Mononuclear cell (primary cell): ENCODE data around the gene CDKAL1. TPM values are rescaled to one million over a fixed set of nuclear protein-coding genes. Genes with fewer than 3 reads are reported as not detected.
"Not testable (repeated sequence)": the region's sequence is repeated elsewhere in the genome, so short reads cannot be mapped to it uniquely, and the experiment has no call there.

Source experiments
- H3K27me3 ChIP-seq: 2 replicates; pipeline ENCODE4 v1.6.0; 2011; ENCODE audit warnings: low read length, control low read depth; ENCODE audit not compliant: insufficient read depth
- H3K4me1 ChIP-seq: 2 replicates; pipeline ENCODE4 v1.5.1; 2011; ENCODE audit warnings: mild to moderate bottlenecking, low read length, control low read depth; ENCODE audit not compliant: insufficient read depth
- H3K4me3 ChIP-seq: 2 replicates; pipeline ENCODE4 v1.5.1; 2011; ENCODE audit warnings: mild to moderate bottlenecking, low read length, moderate library complexity
- H3K9me3 ChIP-seq: 2 replicates; pipeline ENCODE4 v1.5.1; 2011; ENCODE audit warnings: low read depth, mild to moderate bottlenecking, control low read depth, low read length
- total RNA-seq: library from RNA; depleted of rRNA; stranded (reverse); fragments of >200 nt; gene quantifications from one replicate; pipeline ENCODE4 v1.2.3, GENCODE V29; 2012

CDKAL1 gene
- total RNA-seq, 1 donor, result 26.6 TPM

DNA sequence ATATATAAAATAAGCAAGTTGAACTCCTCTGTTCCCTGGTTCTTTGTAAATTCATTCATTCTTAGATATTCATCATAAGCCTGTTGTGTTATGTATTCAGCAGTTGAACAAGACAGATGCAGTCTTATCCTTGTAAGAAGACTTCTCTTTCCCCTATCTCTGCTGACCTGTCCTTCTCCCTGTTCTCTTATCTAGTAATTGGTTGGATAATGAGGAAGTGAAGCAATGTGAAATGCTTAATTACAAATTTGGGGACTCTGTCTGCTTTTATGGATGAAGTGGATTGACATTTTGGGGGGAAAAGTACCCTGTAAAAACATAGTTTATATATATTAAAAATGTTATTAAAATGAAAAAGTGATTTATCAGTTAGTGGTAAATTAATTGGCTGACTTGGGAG lies 37.0 kb downstream of the CDKAL1 start:
- Histone ChIP-seq H3K27me3 (no peaks in the 10 kb centered on the region), H3K4me3 (no peak overlapping the region), H3K9me3 (no peaks in the 10 kb centered on the region), H3K4me1 (no peaks in the 10 kb centered on the region)

- Histone ChIP-seq H3K4me1 (no peaks in the 10 kb centered on the region), H3K4me3 (no peak overlapping the region), H3K9me3 (no peaks in the 10 kb centered on the region), H3K27me3 (no peaks in the 10 kb centered on the region)
Observed at GRCh38 chr6:20572288-20572687, 38.0 kb downstream of the CDKAL1 start.

DNA sequence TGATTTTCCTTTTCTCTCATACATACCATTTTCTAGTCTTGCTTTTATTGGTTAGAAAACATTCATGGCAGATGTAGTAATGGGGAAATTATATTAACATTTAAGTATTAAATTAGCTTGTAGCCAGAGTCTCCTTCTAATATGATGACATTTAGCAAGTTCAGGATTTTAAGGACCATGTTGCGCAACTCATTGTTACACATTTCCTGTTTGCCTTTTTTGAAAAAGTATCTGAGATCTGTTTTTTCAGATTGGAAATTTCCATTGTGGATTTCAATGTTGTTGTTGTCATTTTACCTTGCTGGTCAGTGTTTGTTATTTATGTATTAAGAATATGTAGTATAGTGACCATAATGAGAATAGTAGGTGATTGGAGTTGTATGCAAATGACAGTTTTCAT lies 38.7 kb downstream of the CDKAL1 start:
- Histone ChIP-seq H3K9me3 (no peaks in the 10 kb centered on the region), H3K27me3 (no peaks in the 10 kb centered on the region), H3K4me3 (no peak overlapping the region), H3K4me1 (no peaks in the 10 kb centered on the region)

- H3K4me1 ChIP-seq, result no peaks in the 10 kb centered on the region
- H3K4me3 ChIP-seq, result no peak overlapping the region
- no peaks in the 10 kb centered on the region for H3K9me3 ChIP-seq
- no peaks in the 10 kb centered on the region for H3K27me3 ChIP-seq
Observed at GRCh38 chr6:20574355-20574754, 40.1 kb downstream of the CDKAL1 start.

DNA sequence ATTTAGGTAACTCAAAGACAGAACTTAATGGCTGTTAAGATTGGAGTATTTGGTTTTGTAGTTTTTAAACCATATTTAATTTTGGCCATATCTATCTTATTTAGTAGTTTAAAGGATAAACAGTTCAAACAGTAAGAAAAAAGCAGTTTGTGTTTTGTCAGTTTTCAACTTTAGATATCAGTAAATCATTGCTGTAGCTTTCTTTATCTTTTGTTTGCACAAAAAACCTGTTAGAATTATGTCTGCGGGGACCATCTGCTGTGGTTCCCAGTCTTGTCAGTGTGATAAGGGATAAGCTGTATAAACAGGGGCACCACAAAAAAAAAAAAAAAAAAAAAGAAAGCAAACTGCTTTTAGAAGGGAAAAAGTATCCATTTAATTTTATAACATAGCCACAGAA lies 40.9 kb downstream of the CDKAL1 start:
- H3K4me1 ChIP-seq, result no peaks in the 10 kb centered on the region
- H3K27me3 ChIP-seq, result no peaks in the 10 kb centered on the region
- no peaks in the 10 kb centered on the region for H3K9me3 ChIP-seq
- no peak overlapping the region for H3K4me3 ChIP-seq

- Histone ChIP-seq H3K4me3 (no peak overlapping the region), H3K9me3 (no peaks in the 10 kb centered on the region), H3K27me3 (no peaks in the 10 kb centered on the region), H3K4me1 (no peaks in the 10 kb centered on the region)
Observed at GRCh38 chr6:20575704-20576451, 41.6 kb downstream of the CDKAL1 start.

DNA sequence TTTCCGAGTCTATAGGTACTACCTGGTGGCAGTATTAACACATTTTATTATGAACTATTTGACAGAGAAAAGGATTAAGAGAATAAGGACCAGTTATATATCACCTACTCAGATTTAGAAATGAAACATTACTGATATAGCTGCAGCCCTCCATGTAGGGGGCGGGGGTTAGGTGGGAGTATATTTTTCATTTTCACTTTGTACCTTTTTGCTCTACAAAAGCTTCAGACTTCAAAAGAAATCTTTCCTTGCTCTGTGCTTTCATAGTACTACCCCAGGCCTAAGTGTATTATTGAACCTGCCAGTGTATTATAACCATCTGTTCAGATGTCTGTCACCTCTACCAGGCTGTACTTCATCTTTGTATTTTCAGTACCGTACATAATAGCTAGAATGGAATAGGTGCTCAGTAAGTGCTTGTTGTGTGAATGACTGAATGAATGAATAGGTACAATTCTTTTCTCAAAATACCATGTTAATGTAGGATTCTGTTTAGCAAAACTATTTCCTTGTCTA lies 43.0 kb downstream of the CDKAL1 start:
- no peaks in the 10 kb centered on the region for H3K9me3 ChIP-seq
- H3K4me3 ChIP-seq, result no peak overlapping the region
- H3K4me1 ChIP-seq, result no peaks in the 10 kb centered on the region
- H3K27me3 ChIP-seq, result no peaks in the 10 kb centered on the region

GRCh38 chr6:20581070-20581469 lies 46.8 kb downstream of the CDKAL1 start:
- H3K9me3 ChIP-seq, result no peaks in the 10 kb centered on the region
- no peaks in the 10 kb centered on the region for H3K27me3 ChIP-seq
- no peak overlapping the region for H3K4me3 ChIP-seq
- H3K4me1 ChIP-seq, result no peaks in the 10 kb centered on the region

DNA sequence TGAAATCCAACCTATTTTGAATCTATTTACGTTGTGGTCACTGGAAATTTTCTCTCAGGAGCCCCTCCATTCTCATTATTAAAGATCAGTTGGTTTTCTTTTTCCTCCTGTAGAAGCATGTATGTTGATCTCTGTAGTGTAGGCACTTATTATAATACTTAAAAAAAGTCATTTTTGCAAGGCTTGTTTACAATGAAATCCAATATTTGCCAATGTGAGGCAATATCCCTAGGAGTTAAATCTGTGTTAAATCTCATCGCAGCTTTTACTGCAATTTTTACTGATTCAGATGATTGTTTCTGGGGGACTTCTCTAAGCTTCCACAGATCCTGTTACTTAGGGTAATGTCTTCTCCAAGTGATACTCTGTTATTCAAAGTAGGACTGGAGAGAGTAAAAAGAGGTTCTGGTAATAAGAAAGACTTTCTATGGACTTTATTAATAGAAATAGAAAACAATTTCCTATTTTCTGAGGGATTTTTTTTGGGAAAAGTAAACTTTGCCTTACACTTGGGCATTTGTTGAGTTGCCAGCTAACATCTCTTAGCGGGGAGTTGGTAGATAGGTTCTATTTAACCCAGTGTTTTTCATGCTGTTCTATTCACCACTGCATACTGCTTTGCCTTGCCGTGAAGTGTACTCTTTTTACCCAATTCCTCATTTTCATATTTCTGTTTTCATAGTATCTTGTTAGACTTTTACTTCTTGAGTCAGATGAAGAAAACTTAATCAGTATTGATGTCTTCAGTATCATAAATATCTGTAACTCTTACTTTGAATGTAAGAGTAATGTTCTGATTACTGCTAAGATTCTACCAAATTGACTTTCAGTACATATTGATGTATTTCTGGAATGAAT lies 48.6 kb downstream of the CDKAL1 start:
- Histone ChIP-seq H3K27me3 (no peaks in the 10 kb centered on the region), H3K4me3 (no peak overlapping the region), H3K4me1 (no peaks in the 10 kb centered on the region), H3K9me3 (no peaks in the 10 kb centered on the region)

GRCh38 chr6:20583444-20583800 lies 49.2 kb downstream of the CDKAL1 start:
- H3K4me1 ChIP-seq, result no peaks in the 10 kb centered on the region
- H3K27me3 ChIP-seq, result no peaks in the 10 kb centered on the region

GRCh38 chr6:20584100-20584731 lies 50.0 kb downstream of the CDKAL1 start:
- Histone ChIP-seq H3K4me1 (no peaks in the 10 kb centered on the region), H3K9me3 (no peaks in the 10 kb centered on the region), H3K27me3 (no peaks in the 10 kb centered on the region), H3K4me3 (no peak overlapping the region)

More at GRCh38 chr6:20583444-20583800, 49.2 kb downstream of the CDKAL1 start:
- Histone ChIP-seq H3K4me3 (no peak overlapping the region), H3K9me3 (no peaks in the 10 kb centered on the region)

- H3K4me1 ChIP-seq, result no peaks in the 10 kb centered on the region
- no peak overlapping the region for H3K4me3 ChIP-seq
- no peaks in the 10 kb centered on the region for H3K27me3 ChIP-seq
- H3K9me3 ChIP-seq, result no peaks in the 10 kb centered on the region
Observed at GRCh38 chr6:20589266-20589665, 55.0 kb downstream of the CDKAL1 start.

DNA sequence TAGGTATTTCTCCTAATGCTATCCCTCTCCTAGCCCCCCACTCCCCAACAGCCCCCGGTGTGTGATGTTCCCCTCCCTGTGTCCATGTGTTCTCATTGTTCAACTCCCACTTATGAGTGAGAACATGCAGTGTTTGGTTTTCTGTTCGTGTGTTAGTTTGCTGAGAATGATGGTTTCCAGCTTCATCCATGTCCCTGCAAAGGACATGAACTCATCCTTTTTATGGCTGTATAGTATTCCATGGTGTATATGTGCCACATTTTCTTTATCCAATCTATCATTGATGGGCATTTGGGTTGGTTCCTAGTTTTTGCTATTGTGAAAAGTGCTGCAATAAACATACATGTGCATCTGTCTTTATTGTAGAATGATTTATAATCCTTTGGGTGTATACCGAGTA lies 56.2 kb downstream of the CDKAL1 start:
- not testable (repeated sequence) for H3K9me3 ChIP-seq, H3K27me3 ChIP-seq

DNA sequence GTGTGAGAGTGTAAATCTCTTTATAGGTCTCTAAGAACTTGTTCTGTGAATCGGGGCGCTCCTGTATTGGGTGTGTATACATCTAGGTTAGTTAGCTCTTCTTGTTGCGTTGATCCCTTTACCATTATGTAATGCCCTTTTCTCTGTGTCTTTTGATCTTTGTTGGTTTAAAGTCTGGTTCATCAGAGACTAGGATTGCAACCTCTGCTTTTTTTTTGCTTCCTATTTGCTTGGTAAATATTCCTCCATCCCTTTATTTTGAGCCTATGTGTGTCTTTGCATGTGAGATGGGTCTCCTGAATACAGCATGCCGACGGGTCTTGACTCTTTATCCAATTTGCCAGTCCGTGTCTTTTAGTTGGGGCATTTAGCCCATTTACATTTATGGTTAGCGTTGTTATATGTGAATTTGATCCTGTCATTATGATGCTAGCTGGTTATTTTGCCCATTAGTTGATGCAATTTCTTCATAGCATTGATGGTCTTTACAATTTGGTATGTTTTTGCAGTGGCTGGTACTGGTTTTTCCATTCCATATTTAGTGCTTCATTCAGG lies 60.1 kb downstream of the CDKAL1 start:
- not testable (repeated sequence) for H3K4me3 ChIP-seq, H3K9me3 ChIP-seq, H3K4me1 ChIP-seq, H3K27me3 ChIP-seq

More for the DNA sequence above, 56.2 kb downstream of the CDKAL1 start:
- not testable (repeated sequence) for H3K4me1 ChIP-seq, H3K4me3 ChIP-seq
